Stomach (tissue), 4 donors: ENCODE data around the gene GDF15.

Source experiments
- EP300 ChIP-seq: sonication (generic); formaldehyde crosslinking; IDR thresholded peaks from one replicate; pipeline ENCODE4 v1.6.1; 2017; ENCODE audit warnings: antibody characterized with exemption
- POLR2A ChIP-seq, 4 donors: fragments of 450-650 bp; IDR thresholded peaks; one replicate each; pipeline ENCODE4 v1.6.1; 2016; ENCODE audit warnings: antibody characterized with exemption in 4 of 4, control low read depth in 2 of 4, mild to moderate bottlenecking in 1 of 4, moderate library complexity in 1 of 4
- POLR2AphosphoS5 ChIP-seq, 3 donors: sonication (generic); formaldehyde crosslinking; IDR thresholded peaks; one replicate each; pipeline ENCODE4 v1.6.1; 2016; ENCODE audit warnings: antibody characterized with exemption in 3 of 3
- TF ChIP-seq, protein P1 (sequence below), 7 experiments: fragments of 450-650 bp in 4 of 7; fragments of 200-600 bp in 3 of 7; sonication (generic) in 3 of 7; IDR thresholded peaks; one replicate each; pipeline ENCODE4 v1.5.1; 2016 to 2019; ENCODE audit warnings: antibody characterized with exemption in 7 of 7, control low read depth in 2 of 7, mild to moderate bottlenecking in 1 of 7

DNA sequence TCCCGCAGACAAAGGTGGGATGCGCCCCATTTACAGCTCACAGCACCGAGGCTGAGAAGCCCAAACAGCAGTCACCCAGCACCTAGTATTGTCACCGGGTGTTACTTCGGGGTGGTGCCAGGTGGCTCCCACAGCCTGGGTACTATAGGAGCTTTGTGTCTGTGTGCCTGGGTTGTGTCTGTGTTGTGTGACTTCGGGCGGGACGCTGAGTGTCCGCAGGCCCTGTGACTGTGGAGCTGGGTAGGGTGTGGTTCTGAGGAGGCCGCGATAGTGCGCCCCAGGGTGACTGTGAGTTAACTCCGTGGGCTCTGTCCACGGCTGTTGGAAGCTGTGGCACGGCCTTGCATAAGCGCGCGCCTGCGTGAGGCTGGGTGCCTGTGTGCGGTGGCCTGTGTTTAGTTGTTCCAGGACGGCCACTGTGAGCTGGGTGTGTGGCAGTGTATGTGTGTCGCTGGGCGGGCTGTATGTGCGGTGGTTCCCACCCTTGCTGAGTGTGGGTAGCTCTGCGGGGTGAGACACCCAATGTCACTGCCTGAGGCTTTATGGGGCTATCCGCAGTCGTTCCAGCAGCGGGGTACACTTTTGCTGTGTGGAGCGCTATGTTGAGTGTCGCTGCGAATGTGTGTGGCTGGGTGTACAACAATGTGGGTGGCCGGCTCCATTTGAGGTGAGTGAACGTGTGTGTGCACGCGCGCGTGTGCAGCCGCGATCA, 32.7 kb downstream of the GDF15 start:
- TF ChIP-seq EP300 (no peak), POLR2A (IDR thresholded peaks at IDR 0.05) (no peak), POLR2AphosphoS5 (IDR thresholded peaks at IDR 0.05) (no peak)
- TF ChIP-seq, protein P1, sequence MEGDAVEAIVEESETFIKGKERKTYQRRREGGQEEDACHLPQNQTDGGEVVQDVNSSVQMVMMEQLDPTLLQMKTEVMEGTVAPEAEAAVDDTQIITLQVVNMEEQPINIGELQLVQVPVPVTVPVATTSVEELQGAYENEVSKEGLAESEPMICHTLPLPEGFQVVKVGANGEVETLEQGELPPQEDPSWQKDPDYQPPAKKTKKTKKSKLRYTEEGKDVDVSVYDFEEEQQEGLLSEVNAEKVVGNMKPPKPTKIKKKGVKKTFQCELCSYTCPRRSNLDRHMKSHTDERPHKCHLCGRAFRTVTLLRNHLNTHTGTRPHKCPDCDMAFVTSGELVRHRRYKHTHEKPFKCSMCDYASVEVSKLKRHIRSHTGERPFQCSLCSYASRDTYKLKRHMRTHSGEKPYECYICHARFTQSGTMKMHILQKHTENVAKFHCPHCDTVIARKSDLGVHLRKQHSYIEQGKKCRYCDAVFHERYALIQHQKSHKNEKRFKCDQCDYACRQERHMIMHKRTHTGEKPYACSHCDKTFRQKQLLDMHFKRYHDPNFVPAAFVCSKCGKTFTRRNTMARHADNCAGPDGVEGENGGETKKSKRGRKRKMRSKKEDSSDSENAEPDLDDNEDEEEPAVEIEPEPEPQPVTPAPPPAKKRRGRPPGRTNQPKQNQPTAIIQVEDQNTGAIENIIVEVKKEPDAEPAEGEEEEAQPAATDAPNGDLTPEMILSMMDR (IDR thresholded peaks at IDR 0.05), result no peak
